Testis (tissue), 2 donors: Measurements from ENCODE around the gene SNF8.

Experiments used
- POLR2A ChIP-seq: fragments of 450-650 bp; IDR thresholded peaks from one replicate; pipeline ENCODE4 v1.6.1; 2017; ENCODE audit warnings: antibody characterized with exemption, mild to moderate bottlenecking, moderate library complexity
- TF ChIP-seq, protein P1 (sequence below), 3 experiments: fragments of 450-650 bp in 2 of 3; fragments of 200-600 bp in 1 of 3; sonication (generic) in 1 of 3; IDR thresholded peaks; one replicate each; pipeline ENCODE4 v1.5.1; 2016 to 2019; ENCODE audit warnings: antibody characterized with exemption in 3 of 3, mild to moderate bottlenecking in 2 of 3, moderate library complexity in 1 of 3

DNA sequence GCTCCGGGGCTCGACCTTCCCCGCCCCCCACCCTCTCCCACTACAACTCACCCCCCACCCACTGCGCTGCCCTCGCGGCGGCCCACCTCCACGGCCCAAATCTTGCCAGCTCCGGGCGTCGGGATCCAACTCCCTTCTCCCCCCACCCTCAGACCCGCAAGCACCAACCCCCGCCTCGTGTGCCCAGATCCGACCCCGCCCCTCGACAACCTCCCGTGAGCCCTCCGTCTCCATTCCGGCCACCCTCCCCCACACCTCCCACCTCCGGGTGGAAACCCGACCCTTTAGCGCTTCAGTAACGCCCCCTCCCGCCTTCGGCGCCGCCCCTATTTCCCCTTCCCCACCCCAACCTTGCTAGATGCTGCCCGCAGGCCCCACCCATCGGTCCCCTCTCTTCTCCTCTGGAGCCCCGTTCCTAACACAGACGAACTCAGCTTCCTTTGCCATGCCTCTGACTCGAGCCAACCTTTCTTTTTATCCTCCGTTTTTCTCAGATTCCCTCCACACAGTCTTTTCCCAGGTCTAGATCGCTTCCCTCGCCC, 35.7 kb downstream of the SNF8 start:
- TF ChIP-seq, protein P1, sequence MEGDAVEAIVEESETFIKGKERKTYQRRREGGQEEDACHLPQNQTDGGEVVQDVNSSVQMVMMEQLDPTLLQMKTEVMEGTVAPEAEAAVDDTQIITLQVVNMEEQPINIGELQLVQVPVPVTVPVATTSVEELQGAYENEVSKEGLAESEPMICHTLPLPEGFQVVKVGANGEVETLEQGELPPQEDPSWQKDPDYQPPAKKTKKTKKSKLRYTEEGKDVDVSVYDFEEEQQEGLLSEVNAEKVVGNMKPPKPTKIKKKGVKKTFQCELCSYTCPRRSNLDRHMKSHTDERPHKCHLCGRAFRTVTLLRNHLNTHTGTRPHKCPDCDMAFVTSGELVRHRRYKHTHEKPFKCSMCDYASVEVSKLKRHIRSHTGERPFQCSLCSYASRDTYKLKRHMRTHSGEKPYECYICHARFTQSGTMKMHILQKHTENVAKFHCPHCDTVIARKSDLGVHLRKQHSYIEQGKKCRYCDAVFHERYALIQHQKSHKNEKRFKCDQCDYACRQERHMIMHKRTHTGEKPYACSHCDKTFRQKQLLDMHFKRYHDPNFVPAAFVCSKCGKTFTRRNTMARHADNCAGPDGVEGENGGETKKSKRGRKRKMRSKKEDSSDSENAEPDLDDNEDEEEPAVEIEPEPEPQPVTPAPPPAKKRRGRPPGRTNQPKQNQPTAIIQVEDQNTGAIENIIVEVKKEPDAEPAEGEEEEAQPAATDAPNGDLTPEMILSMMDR (IDR thresholded peaks at IDR 0.05) = no peak
- no peak for TF ChIP-seq POLR2A
